AG09309 (cell line): ENCODE measurements around the gene NKX1-1.

ENCODE experiments used
- DNase-seq: peaks from one replicate; pipeline ENCODE4 v3.0.0-alpha.2; 2010; ENCODE audit warnings: low read depth
- H3K4me3 ChIP-seq: 2 replicates; pipeline ENCODE4 v1.5.1; 2011; ENCODE audit warnings: mild to moderate bottlenecking, low read depth, low read length, moderate library complexity; ENCODE audit not compliant: control insufficient read depth
- CTCF ChIP-seq: IDR thresholded peaks from 2 replicates; pipeline ENCODE4 v1.5.1; 2011; ENCODE audit warnings: mild to moderate bottlenecking, low read depth, low read length, inconsistent platforms; ENCODE audit not compliant: insufficient read depth, control insufficient read depth; ENCODE audit errors: missing control alignments

The NKX1-1 gene

GRCh38 chr4:1368421-1369090 is 37.7 kb downstream of the NKX1-1 start:
- no peak for DNase-seq
- H3K4me3 ChIP-seq, result no peak overlapping the region
- no peak for TF ChIP-seq CTCF

- no peak for DNase-seq
- H3K4me3 ChIP-seq, result no peak overlapping the region
- TF ChIP-seq CTCF, result no peak
Measured at GRCh38 chr4:1367936-1368289, 38.3 kb downstream of the NKX1-1 start.

DNA sequence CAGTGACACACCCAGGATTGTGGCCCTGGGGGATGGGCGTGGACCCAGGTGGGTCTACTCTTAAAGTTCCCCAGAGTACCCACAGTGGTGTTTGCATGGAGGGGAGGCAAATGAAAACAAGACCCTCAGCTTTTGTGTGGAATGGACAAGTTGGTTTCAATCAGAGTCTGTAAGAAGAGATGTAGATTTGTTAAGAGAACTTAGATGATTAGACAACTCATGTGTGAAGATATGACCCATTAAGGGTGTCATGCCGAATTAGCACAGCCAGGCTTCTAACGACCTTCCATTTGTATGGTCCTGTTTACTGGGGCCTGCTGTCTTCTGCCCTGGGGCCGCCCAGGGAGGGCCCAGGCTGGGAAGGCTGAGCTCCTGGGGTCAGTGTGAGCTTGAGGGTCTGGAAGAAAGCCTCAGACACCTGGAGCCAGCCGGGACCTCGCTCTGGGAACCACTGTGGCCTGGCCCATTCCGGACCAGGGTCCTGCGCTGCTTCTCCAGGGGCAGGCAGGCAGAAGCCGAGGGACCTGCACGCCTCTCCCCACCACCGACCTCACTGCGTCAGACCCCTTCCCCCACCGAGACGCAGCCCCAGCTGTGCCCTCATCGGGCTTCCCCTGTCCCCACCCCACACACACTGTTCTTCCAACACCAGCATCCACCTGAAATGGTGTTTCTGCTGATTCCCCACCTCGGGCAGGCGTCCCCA is 38.9 kb downstream of the NKX1-1 start:
- no peak for TF ChIP-seq CTCF
- no peak overlapping the region for H3K4me3 ChIP-seq
- no peak for DNase-seq

DNA sequence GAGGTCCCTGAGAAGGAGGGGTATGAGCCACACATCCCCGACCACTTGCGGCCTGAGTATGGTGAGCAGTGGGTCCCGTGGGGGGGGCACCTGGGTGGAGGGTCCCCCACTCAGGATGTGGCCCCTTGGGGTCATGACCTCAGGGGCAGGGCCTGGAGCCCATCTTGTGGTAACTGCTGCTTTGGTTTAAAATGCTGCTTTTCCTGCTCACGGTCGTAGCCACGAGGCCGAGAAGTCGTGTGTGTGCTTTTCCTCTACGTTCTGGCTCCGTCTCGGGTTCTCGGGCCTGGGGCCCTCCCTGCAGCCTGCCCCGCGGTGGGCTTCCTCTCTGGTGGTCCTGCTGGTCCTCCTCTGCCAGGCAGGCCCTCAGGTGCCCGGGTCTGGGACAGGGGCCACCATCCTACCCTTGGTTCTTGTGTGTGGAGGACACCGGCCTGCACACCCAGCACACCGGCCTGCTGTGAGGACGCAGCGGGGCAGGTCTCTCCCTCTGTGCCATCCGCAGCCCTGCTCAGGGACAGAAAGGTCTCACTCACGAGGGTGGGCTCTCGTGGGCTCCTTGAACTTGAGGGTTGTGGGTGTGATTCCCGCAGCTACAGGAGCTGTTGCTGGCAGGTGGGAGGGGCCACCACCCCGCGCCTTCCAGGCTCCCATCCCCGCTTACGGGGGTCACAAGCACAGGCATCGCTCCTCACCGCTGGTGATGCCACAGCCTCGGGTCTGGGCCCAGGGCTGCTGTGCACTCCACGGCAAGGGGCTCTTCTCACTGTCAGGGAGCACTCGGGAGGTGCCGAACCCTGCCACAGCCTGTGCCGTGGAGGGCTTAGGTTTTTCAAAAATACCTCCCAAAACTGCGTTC is 39.6 kb downstream of the NKX1-1 start:
- TF ChIP-seq CTCF, result no peak
- no peak overlapping the region for H3K4me3 ChIP-seq

GRCh38 chr4:1365271-1366178 is 40.7 kb downstream of the NKX1-1 start:
- no peak overlapping the region for H3K4me3 ChIP-seq
- no peak for DNase-seq
- no peak for TF ChIP-seq CTCF

More for the DNA sequence above, 39.6 kb downstream of the NKX1-1 start:
- no peak for DNase-seq

- H3K4me3 ChIP-seq, result no peak overlapping the region
- DNase-seq, result no peak
- no peak for TF ChIP-seq CTCF
Measured at GRCh38 chr4:1364748-1365147, 41.5 kb downstream of the NKX1-1 start.
